Fibroblast of pulmonary artery (primary cell): ENCODE data around the gene AASS.
"Not testable (repeated sequence)": the region's sequence is repeated elsewhere in the genome, so short reads cannot be mapped to it uniquely, and the experiment has no call there.

Experiments used
- DNase-seq: peaks from one replicate; pipeline ENCODE4 v3.0.0-alpha.2; 2010; ENCODE audit warnings: low read depth
- H3K4me3 ChIP-seq: replicated peaks from 2 replicates; pipeline ENCODE4 v1.5.1; 2011; ENCODE audit warnings: low read depth, mild to moderate bottlenecking, control low read depth, low read length, moderate library complexity
- CTCF ChIP-seq: IDR thresholded peaks from 2 replicates; pipeline ENCODE4 v1.5.1; 2011; ENCODE audit warnings: mild to moderate bottlenecking, control low read depth, low read length, inconsistent platforms; ENCODE audit errors: missing control alignments

The AASS gene

GRCh38 chr7:122137251-122138077 lies 6.6 kb downstream of the AASS start:
- DNase-seq: peak; percentile 31
- H3K4me3 ChIP-seq: peak overlapping the region; percentile 50
- TF ChIP-seq CTCF: no peak

GRCh38 chr7:122136639-122137245 lies 7.3 kb downstream of the AASS start:
- DNase-seq: peak; percentile 22
- TF ChIP-seq CTCF: no peak
- peak overlapping the region; percentile 50 for H3K4me3 ChIP-seq

DNA sequence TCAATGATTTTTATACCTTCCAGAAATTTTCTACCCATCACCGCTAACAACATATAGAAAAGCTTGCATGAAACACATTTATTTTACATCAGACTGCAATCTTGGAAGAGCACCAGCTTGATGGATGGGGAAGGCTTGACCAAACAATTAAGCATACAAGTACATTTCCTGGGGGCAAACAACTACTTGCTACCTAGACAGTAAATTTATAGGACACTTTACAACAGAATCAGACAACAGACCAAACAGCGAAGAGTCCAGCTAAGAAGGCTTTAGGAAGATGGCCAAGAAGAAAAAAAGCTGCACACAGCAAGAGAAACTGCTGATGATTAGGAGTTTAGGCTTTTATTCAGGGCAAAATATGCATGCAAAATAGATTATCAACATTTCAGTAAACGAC lies 8.0 kb downstream of the AASS start:
- no peak for DNase-seq
- TF ChIP-seq CTCF: no peak
- H3K4me3 ChIP-seq: no peak overlapping the region

- H3K4me3 ChIP-seq: no peak overlapping the region
- no peak for TF ChIP-seq CTCF
- no peak for DNase-seq
These were observed 8.8 kb downstream of the AASS start for GRCh38 chr7:122135275-122135674.

GRCh38 chr7:122134793-122135192 lies 9.3 kb downstream of the AASS start:
- DNase-seq, H3K4me3 ChIP-seq: not testable (repeated sequence)

GRCh38 chr7:122133477-122133876 lies 10.6 kb downstream of the AASS start:
- no peak overlapping the region for H3K4me3 ChIP-seq
- DNase-seq: no peak
- TF ChIP-seq CTCF: no peak

- no peak overlapping the region for H3K4me3 ChIP-seq
- peak; percentile 37 for DNase-seq
- TF ChIP-seq CTCF: no peak
These were observed 11.7 kb downstream of the AASS start for GRCh38 chr7:122132341-122132740.
